Stimulated activated CD8-positive, alpha-beta memory T cell treated with anti-CD3 and anti-CD28 coated beads, Interleukin-12 subunit alpha, Interleukin-12 subunit beta, amount 100 ng/mL, for 24 hours (primary cell): ENCODE data around the gene LYPLAL1.
"Not testable (repeated sequence)": the region's sequence is repeated elsewhere in the genome, so short reads cannot be mapped to it uniquely, and the experiment has no call there.

Source experiments
- DNase-seq: peaks from one replicate; pipeline ENCODE4 v3.0.0-alpha.2; 2020; ENCODE audit errors: extremely low read depth

Gene LYPLAL1

DNA sequence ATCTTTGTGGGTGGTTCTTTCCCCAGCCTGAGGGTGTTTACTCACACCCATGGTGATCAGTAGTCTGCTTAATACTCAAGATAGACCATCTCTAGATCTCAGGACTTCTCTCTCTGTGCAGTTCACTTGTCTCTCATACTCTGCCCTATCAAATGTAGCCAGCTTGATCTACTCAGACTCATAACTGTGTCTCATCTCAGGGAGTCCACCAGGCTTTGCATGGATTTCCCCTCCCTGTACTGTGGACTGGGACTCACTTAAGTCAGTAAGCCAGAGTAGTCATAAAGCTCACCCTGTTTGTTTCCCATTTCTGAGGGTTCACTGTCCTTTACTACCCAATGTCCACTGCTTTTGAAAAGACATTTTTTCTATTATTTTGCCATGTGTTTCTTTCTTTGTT lies 41.8 kb downstream of the LYPLAL1 start:
- DNase-seq: no peak

DNA sequence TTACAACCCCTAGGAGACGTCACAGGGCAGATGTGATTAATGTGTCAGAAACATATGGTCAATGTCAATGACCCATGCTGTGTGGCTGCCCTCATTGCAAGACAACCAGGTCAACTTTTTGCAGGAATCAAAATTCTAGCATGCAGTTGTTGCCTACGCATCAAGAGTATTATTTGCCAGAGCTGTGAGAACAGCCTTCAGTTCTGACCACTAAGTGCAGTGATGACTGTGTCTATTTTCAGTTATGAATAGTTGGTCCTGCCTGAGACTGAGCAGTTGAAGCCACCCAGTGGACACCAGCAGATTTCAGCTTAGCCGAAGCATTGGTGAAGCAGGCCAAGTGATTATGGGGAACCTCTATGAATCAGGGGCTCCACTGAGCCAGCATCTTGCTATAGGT lies 47.3 kb downstream of the LYPLAL1 start:
- DNase-seq: no peak

DNA sequence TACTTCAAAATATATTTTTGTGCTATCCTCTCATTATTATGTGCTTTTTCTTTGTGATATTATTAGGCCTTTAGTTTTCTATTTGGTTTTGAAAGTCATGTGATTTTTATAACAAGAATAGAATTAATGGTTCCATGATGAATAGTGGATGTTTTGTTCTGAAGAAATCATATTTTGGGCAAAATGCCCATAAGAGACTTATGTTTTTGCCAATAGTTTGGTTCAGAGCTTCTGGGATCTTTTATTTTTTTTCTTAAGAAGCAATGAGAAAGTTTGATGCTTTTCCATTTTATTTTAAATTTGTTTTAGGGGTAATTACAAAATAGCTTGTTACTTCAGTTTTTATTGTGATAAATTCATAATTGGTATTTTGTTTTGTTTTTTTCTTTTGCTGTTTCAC lies 49.8 kb downstream of the LYPLAL1 start:
- DNase-seq: no peak

DNA sequence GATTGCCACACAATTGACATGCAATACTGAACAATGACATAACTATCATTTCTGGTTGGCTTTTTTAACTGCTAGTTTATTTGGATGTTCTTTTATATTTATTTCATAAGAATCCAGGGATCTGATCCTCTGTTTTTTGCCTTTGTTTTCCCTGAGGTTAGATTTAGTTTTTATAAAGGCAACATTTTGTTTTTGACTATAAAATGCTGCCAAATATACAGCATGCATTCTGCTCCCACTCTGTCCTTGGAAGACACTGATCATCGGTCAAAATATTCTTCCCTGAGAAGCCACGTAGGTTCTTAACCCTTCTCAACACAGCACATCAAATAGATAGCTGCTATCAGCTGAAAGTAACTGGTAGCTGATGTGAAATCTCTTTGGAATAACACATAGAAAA lies 52.5 kb downstream of the LYPLAL1 start:
- DNase-seq: no peak

DNA sequence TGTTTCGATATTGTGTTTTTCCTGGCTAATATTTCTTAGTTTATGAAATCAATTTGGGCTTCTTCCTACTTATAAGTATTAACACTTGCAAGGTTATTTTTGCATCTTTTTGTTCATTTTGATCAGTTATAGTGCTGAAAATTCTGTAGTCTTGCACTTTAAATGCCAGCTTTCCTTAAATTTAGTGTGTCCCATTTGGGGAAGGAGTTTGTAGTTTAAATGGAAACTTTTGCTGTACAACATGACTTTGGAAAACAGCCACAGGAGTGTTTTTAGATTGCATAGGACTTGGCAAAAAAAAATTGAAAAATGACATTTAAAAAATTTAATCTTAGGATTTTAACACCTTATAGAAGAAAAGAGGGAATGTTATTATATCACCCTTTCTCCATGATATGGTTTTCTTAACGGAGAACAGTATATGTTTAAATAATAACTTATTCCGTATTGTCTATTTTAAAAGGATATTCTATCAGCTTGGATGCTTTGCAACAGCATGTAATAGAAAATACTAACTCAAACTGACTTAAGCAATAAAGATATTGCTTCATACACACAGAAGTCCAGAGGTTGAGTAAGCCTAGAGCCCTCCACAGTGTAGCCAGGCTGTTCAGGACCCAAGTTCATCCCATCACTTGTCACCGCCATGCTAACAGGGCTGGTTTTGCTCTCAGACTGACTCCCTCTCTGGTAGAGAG lies 53.8 kb downstream of the LYPLAL1 start:
- no peak for DNase-seq

DNA sequence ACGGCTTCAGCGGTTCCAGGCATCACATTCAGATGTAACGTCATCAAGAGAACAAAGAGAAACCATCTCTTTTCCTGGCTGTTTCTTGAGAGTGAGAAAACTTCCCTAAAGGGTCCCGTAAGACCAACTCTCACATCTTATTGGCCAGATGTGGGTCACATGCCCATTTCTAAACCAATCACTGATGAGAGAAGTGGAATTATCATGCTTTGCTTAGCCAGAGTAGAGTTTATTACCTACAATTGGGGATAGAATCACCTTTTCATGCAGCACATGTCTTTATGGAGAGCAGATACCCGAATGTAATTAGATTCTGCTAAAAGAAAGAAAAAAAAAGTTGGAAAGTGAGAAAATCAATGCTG lies 54.4 kb downstream of the LYPLAL1 start:
- DNase-seq: no peak

DNA sequence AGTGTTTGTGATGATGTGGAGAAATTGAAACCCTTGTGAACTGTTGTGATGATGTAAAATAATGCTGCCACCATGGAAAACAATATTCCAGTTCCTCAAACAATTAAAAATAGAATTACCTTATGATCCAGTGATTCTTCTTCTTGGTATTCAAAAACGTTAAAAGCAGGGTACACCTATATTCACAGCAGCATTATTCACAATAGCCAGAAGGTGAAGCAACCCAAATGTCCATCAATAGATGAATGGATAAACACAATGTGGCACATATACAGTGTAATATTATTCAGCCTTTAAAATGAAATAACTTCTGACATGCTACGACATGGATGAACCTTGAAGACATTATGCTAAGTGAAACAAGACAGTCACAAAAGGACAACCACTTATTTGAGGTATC lies 59.2 kb downstream of the LYPLAL1 start:
- no peak for DNase-seq

DNA sequence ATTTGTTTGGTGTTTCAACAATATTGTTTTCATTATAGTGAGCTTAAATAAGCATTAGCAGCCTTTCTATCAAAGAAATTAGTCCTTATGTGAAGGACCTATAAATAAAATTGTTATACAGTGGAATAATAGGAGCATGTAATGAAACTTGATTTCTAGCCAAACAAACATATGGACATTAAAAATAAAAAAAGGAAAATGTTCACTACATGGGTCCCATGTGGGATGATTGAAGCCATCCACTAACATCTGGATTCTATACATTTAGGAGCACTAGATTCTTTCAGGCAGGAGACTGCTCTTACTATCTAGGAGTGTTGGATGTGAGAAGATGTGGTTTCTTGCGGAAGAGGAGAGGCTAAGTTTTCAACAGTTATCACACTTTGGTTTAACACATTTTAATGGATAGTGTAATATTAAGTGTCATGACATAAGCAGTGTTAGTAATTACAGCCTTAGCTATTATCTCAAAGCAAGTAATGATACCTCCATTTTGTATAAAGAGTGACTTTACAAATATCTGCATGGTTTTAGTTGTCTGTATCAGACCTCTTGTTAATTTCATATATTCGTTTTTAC lies 62.3 kb downstream of the LYPLAL1 start:
- no peak for DNase-seq

DNA sequence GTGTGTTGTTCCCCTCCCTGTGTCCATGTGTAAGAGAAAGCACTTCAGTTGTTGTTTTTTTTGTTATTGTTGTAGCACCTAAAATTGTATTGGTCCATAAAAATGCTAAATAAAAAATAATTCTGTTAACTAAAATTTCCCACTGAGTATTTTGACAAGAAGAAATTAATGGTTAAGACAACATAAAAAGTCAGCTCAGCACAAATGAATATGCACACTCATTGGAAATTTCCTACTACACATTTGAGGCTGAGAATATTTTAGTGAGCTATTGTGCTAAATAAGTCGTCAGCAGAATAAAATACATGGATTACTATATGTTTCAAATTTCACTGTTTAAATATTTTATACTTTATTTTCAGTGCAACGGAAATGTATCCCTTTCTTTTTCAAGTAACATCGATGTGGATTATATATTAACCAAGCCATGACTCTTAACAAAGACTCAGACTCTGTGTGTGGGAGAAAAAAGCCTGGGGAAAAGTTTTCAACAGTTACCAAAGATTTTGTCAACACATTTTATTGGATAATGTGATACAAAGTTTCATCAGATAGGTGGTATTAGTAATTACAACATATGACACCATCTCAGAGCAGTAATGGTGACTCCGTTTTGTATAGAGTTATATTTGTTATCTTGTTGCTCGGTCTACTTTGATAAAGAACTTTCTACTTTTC lies 63.4 kb downstream of the LYPLAL1 start:
- no peak for DNase-seq

DNA sequence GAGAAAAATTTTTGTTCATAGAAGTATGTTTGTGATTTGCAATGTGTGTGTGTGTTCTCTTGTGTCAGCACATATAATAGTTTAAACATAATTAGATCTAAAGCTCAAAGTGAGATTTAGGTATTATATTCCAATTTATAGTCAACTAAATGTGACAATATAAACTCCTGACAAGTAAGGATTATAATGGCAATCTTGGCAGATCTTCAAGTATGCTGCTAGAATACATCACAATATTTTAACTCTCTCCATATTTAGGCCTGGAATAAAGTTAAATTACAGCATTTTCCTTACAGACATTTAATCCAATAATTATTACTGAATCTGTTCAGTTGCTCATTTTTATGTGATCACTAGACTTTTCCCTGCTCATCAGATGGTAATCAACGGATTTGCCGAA lies 65.8 kb downstream of the LYPLAL1 start:
- DNase-seq: no peak

DNA sequence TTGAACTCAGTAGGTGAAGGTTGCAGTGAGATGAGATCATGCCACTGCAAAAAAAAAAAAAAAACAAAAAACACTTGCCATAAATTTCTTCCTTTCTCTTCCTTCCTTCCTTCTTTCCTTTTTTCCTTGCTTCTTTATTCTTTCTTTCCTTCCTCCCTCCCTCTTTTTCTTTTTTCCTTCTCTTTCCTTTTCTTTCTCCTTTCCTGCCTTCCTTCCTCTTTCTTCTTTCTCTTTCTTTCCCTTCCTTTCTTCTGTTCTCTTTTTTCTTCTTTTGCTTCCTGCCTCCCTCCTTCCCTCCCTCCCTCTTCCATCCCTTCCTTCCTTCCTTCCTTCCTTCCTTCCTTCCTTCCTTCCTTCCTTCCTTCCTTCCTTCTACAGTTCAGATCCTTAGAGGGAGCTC lies 71.2 kb downstream of the LYPLAL1 start:
- DNase-seq: no peak

DNA sequence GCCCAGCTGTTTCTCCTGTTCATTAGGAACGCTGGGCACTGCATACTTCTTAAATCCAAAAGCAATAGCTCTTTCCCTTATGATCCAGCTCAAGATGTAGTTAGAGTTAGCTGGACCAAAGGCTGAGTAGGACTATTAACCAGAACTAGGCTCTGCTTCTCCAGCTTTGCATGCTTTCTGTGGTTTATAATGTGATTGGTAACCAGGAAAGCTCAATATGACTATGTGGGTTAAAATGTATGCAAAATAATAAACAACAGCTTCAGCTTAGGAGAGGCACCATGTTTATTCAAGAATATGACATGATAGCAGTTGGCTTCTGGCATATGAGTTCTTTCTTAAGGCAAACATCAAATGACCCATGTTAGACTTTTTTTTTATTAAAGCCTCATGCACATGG lies 73.8 kb downstream of the LYPLAL1 start:
- no peak for DNase-seq

DNA sequence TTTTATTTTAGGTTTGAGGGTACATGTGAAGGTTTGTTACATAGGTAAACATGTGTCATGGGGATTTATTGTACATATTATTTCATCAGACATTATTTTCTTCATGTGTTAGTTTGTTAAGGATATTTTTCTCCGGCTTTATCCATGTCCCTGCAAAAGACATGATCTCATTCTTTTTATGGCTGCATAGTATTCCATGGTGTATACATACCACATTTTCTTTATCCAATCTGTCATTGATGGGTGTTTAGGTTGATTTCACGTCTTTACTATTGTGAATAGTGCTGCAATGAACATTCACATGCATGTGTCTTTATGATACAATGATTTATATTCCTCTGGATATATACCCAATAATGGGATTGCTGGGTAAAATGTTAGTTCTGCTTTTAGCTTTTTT lies 76.8 kb downstream of the LYPLAL1 start:
- not testable (repeated sequence) for DNase-seq

DNA sequence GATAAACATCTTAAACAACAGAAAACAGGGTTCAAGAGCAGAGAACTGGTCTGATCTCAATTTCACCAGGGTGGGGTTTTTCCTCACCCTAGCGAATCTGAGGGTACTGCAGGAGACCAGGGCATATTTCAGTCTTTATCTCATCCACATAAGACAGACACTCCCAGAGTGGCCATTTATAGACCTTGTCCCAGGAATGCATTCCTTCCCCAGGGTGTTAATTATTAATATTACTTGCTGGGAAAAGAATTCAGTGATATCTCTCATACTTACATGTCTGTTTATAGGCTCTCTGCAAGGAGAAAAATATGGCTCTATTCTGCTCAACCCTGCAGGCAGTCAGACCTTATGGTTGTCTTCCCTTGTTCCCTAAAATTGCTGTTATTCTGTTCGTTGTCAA lies 84.1 kb downstream of the LYPLAL1 start:
- DNase-seq: no peak

DNA sequence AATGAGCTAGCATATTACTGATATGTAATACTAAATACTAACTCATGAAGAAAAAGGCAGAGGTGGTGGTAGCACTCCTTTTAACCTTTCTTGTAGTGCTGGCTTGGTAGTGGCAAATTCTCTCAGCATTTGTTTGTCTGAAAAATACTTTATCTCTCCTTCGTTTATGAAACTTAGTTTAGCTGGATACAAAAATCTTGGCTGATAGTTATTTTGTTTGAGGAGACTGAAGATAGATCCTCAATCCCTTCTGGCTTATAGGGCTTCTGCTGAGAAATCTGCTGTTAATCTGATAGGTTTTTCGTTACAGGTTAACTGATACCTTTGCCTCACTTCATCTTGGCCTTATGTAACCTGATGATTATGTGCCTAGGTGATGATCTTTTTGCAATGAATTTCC lies 87.8 kb downstream of the LYPLAL1 start:
- no peak for DNase-seq
